ENCODE data around the gene DENR. TPM values are rescaled to one million over a fixed set of nuclear protein-coding genes. Genes with fewer than 3 reads are reported as not detected.
A peak's percentile ranks its signal among the peaks of the same experiment; 100 is the strongest.
"Not testable (repeated sequence)": the region's sequence is repeated elsewhere in the genome, so short reads cannot be mapped to it uniquely, and the experiment has no call there.

DENR gene
- total and polyA plus RNA-seq, 7 experiments from 2014 or later, result 29.5 to 75.8 (median 50.5) TPM

- H3K36me3 ChIP-seq (ENCODE audit: control insufficient read depth in 2 of 3, insufficient read depth in 3 of 3, low read length in 3 of 3); intact Hi-C loops (cut with micrococcal nuclease); H3K9me3 ChIP-seq (ENCODE audit: control insufficient read depth in 2 of 3, low read length in 3 of 3); H3K27ac ChIP-seq (ENCODE audit: low read depth, low read length); H3K4me3 Mint-ChIP-seq; CTCF ChIA-PET; H3K4me1 Mint-ChIP-seq; H3K27ac Mint-ChIP-seq; DNase-seq; H3K27me3 Mint-ChIP-seq; H3K36me3 Mint-ChIP-seq; H3K4me1 ChIP-seq (ENCODE audit: control insufficient read depth in 2 of 2, insufficient read depth in 2 of 2, low read length in 2 of 2); POLR2A ChIA-PET; H3K4me3 ChIP-seq (ENCODE audit: low read length); H3K27me3 ChIP-seq (ENCODE audit: control insufficient read depth in 2 of 2, insufficient read depth in 2 of 2, low read length in 2 of 2); H3K9me3 Mint-ChIP-seq: not testable (repeated sequence)
- peak; percentile 59 for ATAC-seq
Measured at GRCh38 chr12:122713491-122714188, 39.0 kb upstream of the DENR start.

GRCh38 chr12:122715211-122715610, 37.4 kb upstream of the DENR start:
- ATAC-seq; H3K4me1 Mint-ChIP-seq; intact Hi-C loops (cut with micrococcal nuclease); POLR2A ChIA-PET; H3K4me1 ChIP-seq (ENCODE audit: control insufficient read depth in 2 of 2, insufficient read depth in 2 of 2, low read length in 2 of 2); H3K27me3 Mint-ChIP-seq; H3K4me3 Mint-ChIP-seq; H3K9me3 Mint-ChIP-seq; DNase-seq; H3K4me3 ChIP-seq (ENCODE audit: low read length); H3K27me3 ChIP-seq (ENCODE audit: control insufficient read depth in 2 of 2, insufficient read depth in 2 of 2, low read length in 2 of 2); H3K36me3 ChIP-seq (ENCODE audit: control insufficient read depth in 2 of 3, insufficient read depth in 3 of 3, low read length in 3 of 3); CTCF ChIA-PET; H3K27ac ChIP-seq (ENCODE audit: low read depth, low read length); H3K9me3 ChIP-seq (ENCODE audit: control insufficient read depth in 2 of 3, low read length in 3 of 3); H3K27ac Mint-ChIP-seq; H3K36me3 Mint-ChIP-seq: not testable (repeated sequence)

- H3K27ac Mint-ChIP-seq; CTCF ChIA-PET; H3K9me3 Mint-ChIP-seq; H3K4me1 ChIP-seq (ENCODE audit: control insufficient read depth in 2 of 2, insufficient read depth in 2 of 2, low read length in 2 of 2); H3K27me3 ChIP-seq (ENCODE audit: control insufficient read depth in 2 of 2, insufficient read depth in 2 of 2, low read length in 2 of 2); H3K9me3 ChIP-seq (ENCODE audit: control insufficient read depth in 2 of 3, low read length in 3 of 3); H3K4me3 Mint-ChIP-seq; H3K36me3 ChIP-seq (ENCODE audit: control insufficient read depth in 2 of 3, insufficient read depth in 3 of 3, low read length in 3 of 3); H3K4me3 ChIP-seq (ENCODE audit: low read length); DNase-seq; H3K36me3 Mint-ChIP-seq; POLR2A ChIA-PET; H3K27ac ChIP-seq (ENCODE audit: low read depth, low read length); intact Hi-C loops (cut with micrococcal nuclease); H3K27me3 Mint-ChIP-seq: not testable (repeated sequence)
- peak; percentile 80 for ATAC-seq
- H3K4me1 Mint-ChIP-seq, result peaks cover 0 to 11% (median 0%) of the 10 kb centered on the region in 7 donors
Measured at GRCh38 chr12:122716658-122717057, 36.0 kb upstream of the DENR start, which contains the start of gene HCAR3. TSS of gene HCAR3 (minus strand) at chr12:122716811. CDS start at chr12:122716737, 74 bp downstream.

GRCh38 chr12:122721057-122721545, 31.5 kb upstream of the DENR start:
- Mint-ChIP-seq H3K36me3 (peaks cover 0 to 7% (median 0%) of the 10 kb centered on the region in 5 donors), H3K9me3 (no peaks in the 10 kb centered on the region), H3K27ac (peak overlapping the region in 1 of 9 donors; percentile 58), H3K4me3 (peak overlapping the region in 1 of 10 donors; percentile 39), H3K27me3 (no peaks in the 10 kb centered on the region), H3K4me1 (peaks cover 0 to 35% (median 5%) of the 10 kb centered on the region in 7 donors)
- no peaks in the 10 kb centered on the region for H3K36me3 ChIP-seq (ENCODE audit: control insufficient read depth in 2 of 3, insufficient read depth in 3 of 3, low read length in 3 of 3)
- no peak for ATAC-seq
- H3K27ac ChIP-seq (ENCODE audit: low read depth, low read length), result no peak overlapping the region
- DNase-seq, result no peak
- no peaks in the 10 kb centered on the region for H3K9me3 ChIP-seq (ENCODE audit: control insufficient read depth in 2 of 3, low read length in 3 of 3)
- no peak overlapping the region for H3K4me3 ChIP-seq (ENCODE audit: low read length)
- H3K27me3 ChIP-seq (ENCODE audit: control insufficient read depth in 2 of 2, insufficient read depth in 2 of 2, low read length in 2 of 2), result no peaks in the 10 kb centered on the region
- no peaks in the 10 kb centered on the region for H3K4me1 ChIP-seq (ENCODE audit: control insufficient read depth in 2 of 2, insufficient read depth in 2 of 2, low read length in 2 of 2)
- ChIA-PET CTCF (no interaction called here), POLR2A (no interaction called here)
- intact Hi-C loops (cut with micrococcal nuclease), result no loop called here

GRCh38 chr12:122722387-122722786, 30.2 kb upstream of the DENR start:
- Histone ChIP-seq H3K27me3 (ENCODE audit: control insufficient read depth in 2 of 2, insufficient read depth in 2 of 2, low read length in 2 of 2) (no peaks in the 10 kb centered on the region), H3K27ac (ENCODE audit: low read depth, low read length) (no peak overlapping the region), H3K36me3 (ENCODE audit: control insufficient read depth in 2 of 3, insufficient read depth in 3 of 3, low read length in 3 of 3) (no peaks in the 10 kb centered on the region), H3K4me1 (ENCODE audit: control insufficient read depth in 2 of 2, insufficient read depth in 2 of 2, low read length in 2 of 2) (no peaks in the 10 kb centered on the region), H3K9me3 (ENCODE audit: control insufficient read depth in 2 of 3, low read length in 3 of 3) (no peaks in the 10 kb centered on the region), H3K4me3 (ENCODE audit: low read length) (no peak overlapping the region)
- intact Hi-C loops (cut with micrococcal nuclease), result no loop called here
- Mint-ChIP-seq H3K4me1 (peaks cover 0 to 44% (median 8%) of the 10 kb centered on the region in 7 donors), H3K4me3 (no peak overlapping the region), H3K36me3 (peaks cover 0 to 7% (median 0%) of the 10 kb centered on the region in 5 donors), H3K9me3 (no peaks in the 10 kb centered on the region), H3K27me3 (no peaks in the 10 kb centered on the region), H3K27ac (peak overlapping the region in 1 of 9 donors; percentile 60)
- DNase-seq (no peak), ATAC-seq (peak; percentile 37)
- ChIA-PET CTCF (no interaction called here), POLR2A (interaction anchor here (0.7 kb wide), 1 partner anchor 10 kb away, joined by 4 read pairs; no protein-coding TSS in a partner anchor)

GRCh38 chr12:122724641-122725243, 27.9 kb upstream of the DENR start:
- intact Hi-C loops (cut with micrococcal nuclease), result no loop called here
- H3K4me1 Mint-ChIP-seq, result peaks cover 0 to 65% (median 15%) of the 10 kb centered on the region in 7 donors
- Histone ChIP-seq H3K27ac (ENCODE audit: low read depth, low read length) (no peak overlapping the region), H3K36me3 (ENCODE audit: control insufficient read depth in 2 of 3, insufficient read depth in 3 of 3, low read length in 3 of 3) (no peaks in the 10 kb centered on the region), H3K9me3 (ENCODE audit: control insufficient read depth in 2 of 3, low read length in 3 of 3) (no peaks in the 10 kb centered on the region), H3K4me1 (ENCODE audit: control insufficient read depth in 2 of 2, insufficient read depth in 2 of 2, low read length in 2 of 2) (peaks cover 0 to 1% of the 10 kb centered on the region in 2 donors), H3K4me3 (ENCODE audit: low read length) (no peak overlapping the region), H3K27me3 (ENCODE audit: control insufficient read depth in 2 of 2, insufficient read depth in 2 of 2, low read length in 2 of 2) (no peaks in the 10 kb centered on the region)
- ATAC-seq (no peak), DNase-seq (no peak)
- H3K4me3 Mint-ChIP-seq, result no peak overlapping the region
- H3K27me3 Mint-ChIP-seq, result no peaks in the 10 kb centered on the region
- peak overlapping the region in 2 of 9 donors; percentile 3 to 28 for H3K27ac Mint-ChIP-seq
- peaks cover 0 to 7% (median 0%) of the 10 kb centered on the region in 5 donors for H3K36me3 Mint-ChIP-seq
- POLR2A ChIA-PET, result no interaction called here
- CTCF ChIA-PET, result no interaction called here
- H3K9me3 Mint-ChIP-seq, result no peaks in the 10 kb centered on the region

Data from naive thymus-derived CD4-positive, alpha-beta T cell (primary cell).